ENCODE data around the gene TMEM72. TPM values are rescaled to one million over a fixed set of nuclear protein-coding genes. Genes with fewer than 3 reads are reported as not detected.

The TMEM72 gene
- total RNA-seq, 2 donors from 2014 or later = 0.15 TPM; not detected in 1

DNA sequence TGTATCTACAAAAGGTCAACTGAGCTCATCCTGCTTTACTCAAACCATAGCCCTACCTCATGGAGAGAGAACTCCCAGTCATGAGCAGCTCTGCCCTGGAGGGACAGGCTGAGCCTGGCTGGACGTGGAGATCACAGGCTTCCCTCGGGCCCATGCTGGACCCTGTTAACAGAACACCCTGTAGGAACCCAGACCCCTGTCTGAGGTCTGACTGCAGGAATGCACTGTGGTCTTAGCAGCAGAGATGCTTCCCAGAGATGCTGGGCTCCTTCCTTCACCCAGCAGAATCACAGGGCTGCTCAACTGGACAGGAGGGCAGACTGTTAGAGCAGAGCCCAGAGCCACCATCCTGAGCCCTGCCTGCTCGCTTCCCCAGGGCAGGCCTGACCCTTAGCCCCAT lies 814 bp downstream of the TMEM72 start:
- Histone ChIP-seq H3K27ac (no peak overlapping the region), H3K36me3 (no peaks in the 10 kb centered on the region), H3K27me3 (no peaks in the 10 kb centered on the region), H3K4me3 (no peak overlapping the region), H3K4me1 (peaks cover 0 to 30% of the 10 kb centered on the region in 2 donors), H3K9me3 (no peaks in the 10 kb centered on the region)
- DNase-seq (ENCODE audit: low spot score) = no peak
- TF ChIP-seq, protein P1, sequence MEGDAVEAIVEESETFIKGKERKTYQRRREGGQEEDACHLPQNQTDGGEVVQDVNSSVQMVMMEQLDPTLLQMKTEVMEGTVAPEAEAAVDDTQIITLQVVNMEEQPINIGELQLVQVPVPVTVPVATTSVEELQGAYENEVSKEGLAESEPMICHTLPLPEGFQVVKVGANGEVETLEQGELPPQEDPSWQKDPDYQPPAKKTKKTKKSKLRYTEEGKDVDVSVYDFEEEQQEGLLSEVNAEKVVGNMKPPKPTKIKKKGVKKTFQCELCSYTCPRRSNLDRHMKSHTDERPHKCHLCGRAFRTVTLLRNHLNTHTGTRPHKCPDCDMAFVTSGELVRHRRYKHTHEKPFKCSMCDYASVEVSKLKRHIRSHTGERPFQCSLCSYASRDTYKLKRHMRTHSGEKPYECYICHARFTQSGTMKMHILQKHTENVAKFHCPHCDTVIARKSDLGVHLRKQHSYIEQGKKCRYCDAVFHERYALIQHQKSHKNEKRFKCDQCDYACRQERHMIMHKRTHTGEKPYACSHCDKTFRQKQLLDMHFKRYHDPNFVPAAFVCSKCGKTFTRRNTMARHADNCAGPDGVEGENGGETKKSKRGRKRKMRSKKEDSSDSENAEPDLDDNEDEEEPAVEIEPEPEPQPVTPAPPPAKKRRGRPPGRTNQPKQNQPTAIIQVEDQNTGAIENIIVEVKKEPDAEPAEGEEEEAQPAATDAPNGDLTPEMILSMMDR (IDR thresholded peaks at IDR 0.05) = no peak

DNA sequence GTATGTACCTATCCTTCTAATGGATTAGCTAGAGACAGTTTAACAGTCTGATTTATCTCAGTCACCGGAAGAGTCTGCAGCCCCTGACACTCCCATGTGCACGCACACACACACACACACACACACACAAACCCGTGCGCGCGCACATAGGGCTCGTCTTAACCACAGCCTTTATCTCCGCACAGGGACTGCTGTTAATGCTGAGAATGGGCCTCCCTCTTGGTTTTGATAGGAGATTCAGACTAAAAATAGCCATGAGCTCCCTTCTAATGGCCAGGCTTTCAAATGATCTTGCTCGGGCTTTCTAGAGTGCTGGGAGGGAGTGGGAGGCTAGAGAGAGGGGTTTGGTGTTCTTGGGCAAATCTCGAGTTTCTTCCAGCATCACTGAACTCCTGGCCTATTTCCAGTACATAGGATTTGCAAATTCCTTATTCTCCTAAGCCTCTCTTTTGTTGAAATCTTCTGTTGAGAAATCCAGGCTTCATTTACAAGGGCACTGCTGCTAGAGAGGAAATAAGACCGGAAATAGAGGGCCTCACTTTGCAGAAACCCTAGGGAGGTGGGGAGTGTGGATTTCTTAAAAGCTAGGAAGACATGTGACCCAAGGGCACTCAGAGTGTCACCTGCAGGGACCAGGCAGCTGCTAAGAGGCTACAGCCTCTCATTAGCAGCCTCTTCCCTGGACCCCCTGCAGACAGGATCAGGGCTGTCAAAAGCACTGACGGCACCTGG lies 2.4 kb downstream of the TMEM72 start:
- no peaks in the 10 kb centered on the region for H3K27me3 ChIP-seq
- no peak overlapping the region for H3K4me3 ChIP-seq
- H3K9me3 ChIP-seq = no peaks in the 10 kb centered on the region
- DNase-seq (ENCODE audit: low spot score) = no peak
- TF ChIP-seq, protein P1 (IDR thresholded peaks at IDR 0.05) = no peak
- peak overlapping the region in 1 of 2 donors; percentile 14 for H3K27ac ChIP-seq
- H3K4me1 ChIP-seq = peaks cover 0 to 30% of the 10 kb centered on the region in 2 donors
- no peaks in the 10 kb centered on the region for H3K36me3 ChIP-seq

DNA sequence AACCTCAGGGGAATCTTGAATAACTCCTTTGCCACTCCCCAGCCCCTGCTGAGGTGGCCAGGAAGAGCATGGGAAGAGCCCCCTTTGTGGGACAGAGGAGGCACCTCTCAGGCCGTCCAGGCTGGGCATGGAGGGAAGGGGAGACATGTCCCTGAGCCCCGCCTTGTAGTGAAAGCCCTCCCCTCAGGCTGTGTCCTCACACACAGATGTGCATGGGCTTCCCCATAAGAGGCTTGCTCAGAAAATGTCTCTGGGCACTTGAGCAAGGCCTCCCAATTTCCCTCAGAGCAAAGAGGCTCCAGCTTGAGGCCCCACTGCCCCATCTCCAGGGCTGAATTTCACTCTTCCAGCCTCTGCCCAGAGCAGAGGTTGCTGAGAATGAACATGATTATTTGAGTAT lies 3.8 kb downstream of the TMEM72 start:
- Histone ChIP-seq H3K27me3 (no peaks in the 10 kb centered on the region), H3K27ac (no peak overlapping the region), H3K36me3 (no peaks in the 10 kb centered on the region), H3K9me3 (no peaks in the 10 kb centered on the region), H3K4me1 (peaks cover 0 to 30% of the 10 kb centered on the region in 2 donors), H3K4me3 (no peak overlapping the region)
- TF ChIP-seq, protein P1 (IDR thresholded peaks at IDR 0.05) = no peak
- DNase-seq (ENCODE audit: low spot score) = no peak

DNA sequence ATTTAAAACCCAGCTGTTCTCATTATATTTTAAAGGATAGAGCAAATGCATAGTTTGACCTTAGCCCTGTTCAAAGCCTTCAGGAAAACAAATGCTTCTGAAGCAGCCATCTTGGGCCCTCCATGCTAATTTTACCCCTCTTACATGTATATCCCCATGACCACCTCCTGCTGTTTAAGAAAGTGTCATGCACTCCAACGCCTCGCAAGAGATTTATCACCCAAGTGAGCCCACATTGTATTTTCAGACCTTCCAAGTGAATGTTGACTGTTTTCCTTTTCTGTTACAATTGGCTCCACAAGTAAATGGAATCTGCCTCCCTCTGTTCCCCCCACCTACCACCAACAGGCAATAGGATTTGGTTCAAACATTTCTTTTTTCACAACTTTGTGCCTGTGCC lies 5.3 kb downstream of the TMEM72 start:
- Histone ChIP-seq H3K4me1 (peaks cover 0 to 23% of the 10 kb centered on the region in 2 donors), H3K27me3 (no peaks in the 10 kb centered on the region), H3K4me3 (no peak overlapping the region), H3K36me3 (no peaks in the 10 kb centered on the region), H3K27ac (no peak overlapping the region), H3K9me3 (no peaks in the 10 kb centered on the region)
- no peak for DNase-seq (ENCODE audit: low spot score)
- TF ChIP-seq, protein P1 (IDR thresholded peaks at IDR 0.05) = no peak

DNA sequence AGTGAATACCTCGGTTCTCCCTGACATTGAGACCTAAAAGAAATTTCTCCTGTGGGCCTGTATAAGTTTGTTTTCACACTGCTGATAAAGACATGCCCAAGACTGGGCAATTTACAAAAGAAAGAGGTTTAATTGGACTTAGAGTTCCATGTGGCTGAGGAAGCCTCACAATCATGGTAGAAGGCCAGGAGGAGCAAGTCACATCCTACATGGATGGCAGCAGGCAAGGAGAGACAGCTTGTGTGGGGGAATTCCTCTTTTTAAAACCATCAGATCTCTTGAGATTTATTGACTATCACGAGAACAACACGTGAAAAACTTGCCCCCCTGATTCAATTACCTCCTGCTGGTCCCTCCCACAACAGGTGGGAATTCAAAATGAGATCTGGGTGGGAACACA lies 6.7 kb downstream of the TMEM72 start:
- no peak overlapping the region for H3K27ac ChIP-seq
- TF ChIP-seq, protein P1 (IDR thresholded peaks at IDR 0.05) = no peak
- peaks cover 0 to 16% of the 10 kb centered on the region in 2 donors for H3K4me1 ChIP-seq
- H3K27me3 ChIP-seq = no peaks in the 10 kb centered on the region
- DNase-seq (ENCODE audit: low spot score) = no peak
- H3K4me3 ChIP-seq = no peak overlapping the region
- no peaks in the 10 kb centered on the region for H3K36me3 ChIP-seq
- H3K9me3 ChIP-seq = no peaks in the 10 kb centered on the region

DNA sequence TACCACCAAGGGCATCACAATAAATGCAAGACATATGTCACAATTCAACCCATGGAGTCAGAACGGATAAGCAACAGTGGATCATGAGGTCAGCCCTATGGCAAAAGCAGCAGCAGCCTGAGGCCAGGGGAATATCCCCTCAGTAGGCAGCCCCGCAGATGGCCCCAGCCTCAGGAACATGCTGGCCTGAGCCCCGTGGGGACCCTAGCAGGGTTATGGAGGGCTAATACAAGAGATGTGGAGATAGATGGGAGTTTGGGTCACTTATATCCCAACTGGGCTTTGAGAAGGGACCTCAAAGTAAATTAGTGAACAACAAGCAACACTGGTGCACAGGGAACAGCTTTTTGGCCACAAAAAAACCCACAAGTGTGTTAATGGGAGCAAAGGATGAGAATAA lies 9.1 kb downstream of the TMEM72 start:
- TF ChIP-seq, protein P1 (IDR thresholded peaks at IDR 0.05) = no peak
- Histone ChIP-seq H3K36me3 (no peaks in the 10 kb centered on the region), H3K4me3 (no peak overlapping the region), H3K27ac (no peak overlapping the region), H3K9me3 (no peaks in the 10 kb centered on the region), H3K27me3 (no peaks in the 10 kb centered on the region), H3K4me1 (no peaks in the 10 kb centered on the region)
- DNase-seq (ENCODE audit: low spot score) = no peak
